Smooth muscle cell (in vitro differentiated cells): ENCODE measurements around the gene OTUD1. TPM values are rescaled to one million over a fixed set of nuclear protein-coding genes. Genes with fewer than 3 reads are reported as not detected.

ENCODE experiments used
- DNase-seq: peaks from one replicate; lab custom pipeline; 2025; ENCODE audit not compliant: unreplicated experiment; lab: John Stamatoyannopoulos, UW
- H2AFZ ChIP-seq: fragments of 200-600 bp; sonication (generic); 2 replicates; pipeline ENCODE4 v1.6.0; 2016; ENCODE audit warnings: antibody characterized with exemption, low read depth, mild to moderate bottlenecking
- H3F3A ChIP-seq: fragments of 200-600 bp; sonication (generic); 2 replicates; pipeline ENCODE4 v1.6.0; 2017; ENCODE audit warnings: antibody characterized with exemption, low read depth
- H3K27ac ChIP-seq: fragments of 200-600 bp; sonication (generic); 2 replicates; pipeline ENCODE4 v1.5.1; 2016; ENCODE audit warnings: low read depth, mild to moderate bottlenecking
- H3K27me3 ChIP-seq: fragments of 200-600 bp; sonication (generic); 2 replicates; pipeline ENCODE4 v1.6.1; 2016; ENCODE audit warnings: low read depth, mild to moderate bottlenecking
- H3K36me3 ChIP-seq: fragments of 200-600 bp; sonication (generic); 2 replicates; pipeline ENCODE4 v1.5.1; 2016; ENCODE audit warnings: low read depth
- H3K4me1 ChIP-seq: fragments of 200-600 bp; sonication (generic); 2 replicates; pipeline ENCODE4 v1.5.1; 2016; ENCODE audit warnings: low read depth
- H3K4me2 ChIP-seq: fragments of 200-600 bp; sonication (generic); 2 replicates; pipeline ENCODE4 v1.6.0; 2016; ENCODE audit warnings: mild to moderate bottlenecking
- H3K4me3 ChIP-seq: fragments of 200-600 bp; sonication (generic); 2 replicates; pipeline ENCODE4 v1.5.1; 2016; ENCODE audit warnings: mild to moderate bottlenecking
- H3K79me2 ChIP-seq: fragments of 200-600 bp; sonication (generic); 2 replicates; pipeline ENCODE4 v1.6.0; 2016; ENCODE audit warnings: low read depth, mild to moderate bottlenecking
- H3K9ac ChIP-seq: fragments of 200-600 bp; sonication (generic); 2 replicates; pipeline ENCODE4 v1.6.0; 2016; ENCODE audit warnings: low read depth
- H3K9me3 ChIP-seq: fragments of 200-600 bp; sonication (generic); replicated peaks from 2 replicates; pipeline ENCODE4 v1.5.1; 2016; ENCODE audit warnings: low read depth
- H4K20me1 ChIP-seq: fragments of 200-600 bp; sonication (generic); 2 replicates; pipeline ENCODE4 v1.6.0; 2016; ENCODE audit warnings: low read depth
- CTCF ChIP-seq: fragments of 200-600 bp; sonication (generic); IDR thresholded peaks from 2 replicates; pipeline ENCODE4 v1.5.1; 2017; ENCODE audit warnings: borderline replicate concordance, mild to moderate bottlenecking, antibody characterized with exemption; ENCODE audit not compliant: insufficient read depth, poor library complexity, severe bottlenecking
- WGBS: methylation state at CpG from one replicate; pipeline ENCODE4 v1.1.7; 2016; ENCODE audit warnings: low lambda C conversion rate; 5-methylcytosine and 5-hydroxymethylcytosine counted together
- polyA plus RNA-seq: library from polyadenylated mRNA; unstranded; fragments of >200 nt; fragmentation: Nextera tagmentation; extraction: Ambion mirVana; gene quantifications from 2 replicates; pipeline ENCODE4 v1.2.1, GENCODE V29; 2016
- total RNA-seq: library from RNA; depleted of rRNA; stranded (reverse); fragments of >200 nt; gene quantifications from 2 replicates; pipeline ENCODE4 v1.2.3, GENCODE V29; 2014

OTUD1 gene
- total and polyA plus RNA-seq, 2 experiments from 2014 or later, result 11.6 to 14.0 TPM

GRCh38 chr10:23419655-23420329 is 19.1 kb upstream of the OTUD1 start:
- no peak for DNase-seq
- H3K9me3 ChIP-seq, result no peaks in the 10 kb centered on the region
- 84% methylated on average over 7 of the region's 7 CpGs for WGBS

GRCh38 chr10:23421397-23421796 is 17.5 kb upstream of the OTUD1 start:
- H3K79me2 ChIP-seq, result no peaks in the 10 kb centered on the region
- H2AFZ ChIP-seq, result no peak overlapping the region
- DNase-seq, result no peak
- H3F3A ChIP-seq, result no peaks in the 10 kb centered on the region
- no peaks in the 10 kb centered on the region for H3K4me1 ChIP-seq
- no peak overlapping the region for H3K9ac ChIP-seq
- H3K36me3 ChIP-seq, result no peaks in the 10 kb centered on the region
- WGBS, result 80% methylated on average over 1 of the region's 1 CpG
- H3K27me3 ChIP-seq, result no peaks in the 10 kb centered on the region
- no peak overlapping the region for H3K4me2 ChIP-seq
- H4K20me1 ChIP-seq, result no peaks in the 10 kb centered on the region
- TF ChIP-seq CTCF, result no peak
- no peak overlapping the region for H3K4me3 ChIP-seq
- no peak overlapping the region for H3K27ac ChIP-seq
- no peaks in the 10 kb centered on the region for H3K9me3 ChIP-seq

More at GRCh38 chr10:23419655-23420329, 19.1 kb upstream of the OTUD1 start:
- TF ChIP-seq CTCF, result no peak
- Histone ChIP-seq H3K36me3 (no peaks in the 10 kb centered on the region), H4K20me1 (no peaks in the 10 kb centered on the region), H3K4me2 (no peak overlapping the region), H3K27me3 (no peaks in the 10 kb centered on the region), H2AFZ (no peak overlapping the region), H3K79me2 (no peaks in the 10 kb centered on the region), H3K9ac (no peak overlapping the region), H3K4me1 (no peaks in the 10 kb centered on the region), H3K27ac (no peak overlapping the region), H3K4me3 (no peak overlapping the region), H3F3A (no peaks in the 10 kb centered on the region)

GRCh38 chr10:23422003-23422411 is 16.9 kb upstream of the OTUD1 start:
- no peaks in the 10 kb centered on the region for H3K79me2 ChIP-seq
- H3K36me3 ChIP-seq, result no peaks in the 10 kb centered on the region
- H3K9me3 ChIP-seq, result no peaks in the 10 kb centered on the region
- no peaks in the 10 kb centered on the region for H3K27me3 ChIP-seq
- no peak for TF ChIP-seq CTCF
- no peak overlapping the region for H2AFZ ChIP-seq
- H3K4me1 ChIP-seq, result no peaks in the 10 kb centered on the region
- no peak overlapping the region for H3K4me3 ChIP-seq
- no peaks in the 10 kb centered on the region for H4K20me1 ChIP-seq
- WGBS, result 39% methylated on average over 2 of the region's 2 CpGs
- no peak overlapping the region for H3K9ac ChIP-seq
- H3K27ac ChIP-seq, result no peak overlapping the region
- no peak for DNase-seq
- H3K4me2 ChIP-seq, result no peak overlapping the region
- H3F3A ChIP-seq, result no peaks in the 10 kb centered on the region

DNA sequence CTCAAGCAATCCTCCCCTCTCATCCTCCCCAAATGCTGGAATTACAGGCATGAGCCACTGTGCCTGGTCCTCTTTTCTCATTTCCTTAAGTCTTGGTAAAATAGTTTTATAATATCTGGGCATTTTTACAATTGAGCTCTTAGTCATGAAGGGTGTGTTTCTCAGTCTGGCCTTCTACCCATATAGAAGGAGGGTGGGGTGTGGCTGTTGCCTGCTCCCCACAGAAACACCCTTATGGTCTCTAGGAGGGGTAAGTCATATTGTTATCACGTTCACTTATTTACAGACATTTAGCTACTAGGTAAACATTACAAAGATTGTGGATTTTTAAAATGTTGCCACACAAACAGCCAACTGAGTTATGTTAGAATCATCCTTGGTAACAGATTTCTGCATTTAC is 6.7 kb upstream of the OTUD1 start:
- Histone ChIP-seq H3K4me1 (no peaks in the 10 kb centered on the region), H2AFZ (no peak overlapping the region), H3K36me3 (no peaks in the 10 kb centered on the region), H3K79me2 (no peaks in the 10 kb centered on the region), H3K27me3 (no peaks in the 10 kb centered on the region), H3F3A (no peaks in the 10 kb centered on the region), H3K9me3 (no peaks in the 10 kb centered on the region), H3K4me3 (no peak overlapping the region), H3K27ac (no peak overlapping the region), H3K4me2 (no peak overlapping the region), H4K20me1 (no peaks in the 10 kb centered on the region), H3K9ac (no peak overlapping the region)
- WGBS, result 79% methylated on average over 1 of the region's 1 CpG
- no peak for TF ChIP-seq CTCF
- DNase-seq, result no peak
